ENCODE results near the gene MET. TPM values are rescaled to one million over a fixed set of nuclear protein-coding genes. Genes with fewer than 3 reads are reported as not detected.

The MET gene
- total and polyA plus RNA-seq, 2 donors (not counting 3 experiments of a cell fraction or from before 2014, with no cell fraction given): 21.1 to 44.5 TPM

DNA sequence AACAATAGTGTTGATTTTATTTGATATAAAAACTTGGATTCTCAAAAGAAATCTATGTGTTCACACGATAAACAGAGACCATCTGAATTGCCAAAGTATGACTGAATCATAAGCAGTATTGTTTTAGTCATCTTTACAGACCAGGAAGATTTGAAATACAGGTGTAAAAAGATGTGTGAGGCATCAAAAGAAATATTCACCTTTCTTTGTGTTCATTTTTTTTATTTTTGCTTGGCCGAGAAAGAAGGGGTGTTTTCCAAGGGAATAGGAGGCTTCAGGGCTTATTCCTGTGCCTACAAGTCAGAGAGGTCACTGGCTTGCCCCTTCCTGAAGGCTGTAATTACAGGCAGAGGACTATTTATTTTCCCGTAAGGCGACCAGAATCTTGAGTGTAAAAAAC, 37.3 kb downstream of the MET start:
- ChIA-PET POLR2A (no interaction called here), CTCF (no interaction called here)
- dilution Hi-C loops (cut with MboI; ENCODE audit: extremely low pct_ligation_motif_present, low sequenced_read_pairs) (no loop called here), intact Hi-C loops (cut with micrococcal nuclease) (no loop called here)
- TF ChIP-seq, protein P1, sequence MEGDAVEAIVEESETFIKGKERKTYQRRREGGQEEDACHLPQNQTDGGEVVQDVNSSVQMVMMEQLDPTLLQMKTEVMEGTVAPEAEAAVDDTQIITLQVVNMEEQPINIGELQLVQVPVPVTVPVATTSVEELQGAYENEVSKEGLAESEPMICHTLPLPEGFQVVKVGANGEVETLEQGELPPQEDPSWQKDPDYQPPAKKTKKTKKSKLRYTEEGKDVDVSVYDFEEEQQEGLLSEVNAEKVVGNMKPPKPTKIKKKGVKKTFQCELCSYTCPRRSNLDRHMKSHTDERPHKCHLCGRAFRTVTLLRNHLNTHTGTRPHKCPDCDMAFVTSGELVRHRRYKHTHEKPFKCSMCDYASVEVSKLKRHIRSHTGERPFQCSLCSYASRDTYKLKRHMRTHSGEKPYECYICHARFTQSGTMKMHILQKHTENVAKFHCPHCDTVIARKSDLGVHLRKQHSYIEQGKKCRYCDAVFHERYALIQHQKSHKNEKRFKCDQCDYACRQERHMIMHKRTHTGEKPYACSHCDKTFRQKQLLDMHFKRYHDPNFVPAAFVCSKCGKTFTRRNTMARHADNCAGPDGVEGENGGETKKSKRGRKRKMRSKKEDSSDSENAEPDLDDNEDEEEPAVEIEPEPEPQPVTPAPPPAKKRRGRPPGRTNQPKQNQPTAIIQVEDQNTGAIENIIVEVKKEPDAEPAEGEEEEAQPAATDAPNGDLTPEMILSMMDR (IDR thresholded peaks at IDR 0.05; ENCODE audit: extremely low read depth in 1 of 2, insufficient read depth in 1 of 2, low read depth in 1 of 2, low read length in 2 of 2): no peak
- no peak for TF ChIP-seq GATA2 (IDR thresholded peaks at IDR 0.05; ENCODE audit: insufficient read depth, insufficient read length, low read depth, low read length)
- no peak for TF ChIP-seq FOS (IDR thresholded peaks at IDR 0.05; ENCODE audit: borderline replicate concordance, insufficient read depth, low read length)
- TF ChIP-seq POLR2A (IDR thresholded peaks at IDR 0.05; ENCODE audit: low read depth, low read length): no peak
- TF ChIP-seq, protein P2, sequence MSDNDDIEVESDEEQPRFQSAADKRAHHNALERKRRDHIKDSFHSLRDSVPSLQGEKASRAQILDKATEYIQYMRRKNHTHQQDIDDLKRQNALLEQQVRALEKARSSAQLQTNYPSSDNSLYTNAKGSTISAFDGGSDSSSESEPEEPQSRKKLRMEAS (IDR thresholded peaks at IDR 0.05; ENCODE audit: insufficient read depth, insufficient read length): no peak
- no peak for TF ChIP-seq EZH2 (IDR thresholded peaks at IDR 0.05; ENCODE audit: borderline replicate concordance, low read depth, low read length, severe bottlenecking)
- H3K9ac ChIP-seq (replicated peaks; ENCODE audit: extremely low read depth, insufficient read depth, low read length): no peak overlapping the region
- H3K36me3 ChIP-seq (ENCODE audit: control insufficient read depth in 2 of 2, extremely low read depth in 1 of 2, insufficient read depth in 2 of 2, low read length in 2 of 2): no peaks in the 10 kb centered on the region
- no peaks in the 10 kb centered on the region for H3K9me3 ChIP-seq (replicated peaks; ENCODE audit: control insufficient read depth, insufficient read depth, low read length)
- no peak overlapping the region for H3K4me2 ChIP-seq (ENCODE audit: insufficient read depth, low read length)
- H3K4me3 ChIP-seq (replicated peaks in 1 of 3; ENCODE audit: insufficient read depth in 1 of 3, low read depth in 1 of 3, low read length in 3 of 3): no peak overlapping the region
- BruUV-seq (replicated peaks): no TSS peak
- H3K79me2 ChIP-seq (ENCODE audit: control insufficient read depth, insufficient read depth, low read length): peaks cover 37% of the 10 kb centered on the region
- no peaks in the 10 kb centered on the region for H4K20me1 ChIP-seq (replicated peaks; ENCODE audit: control insufficient read depth, extremely low read depth, insufficient read depth, low read length)
- FAIRE-seq: no peak
- no peak overlapping the region for H2AFZ ChIP-seq (ENCODE audit: low read depth, low read length)
- no peaks in the 10 kb centered on the region for H3K27me3 ChIP-seq (ENCODE audit: control insufficient read depth in 2 of 2, insufficient read depth in 2 of 2, low read length in 2 of 2)
- peaks cover 42% of the 10 kb centered on the region for H3K4me1 ChIP-seq (ENCODE audit: control insufficient read depth, extremely low read depth, insufficient read depth, low read length)
- DNase-seq (ENCODE audit: low read depth, low spot score): no peak
- H3K27ac ChIP-seq (ENCODE audit: insufficient read depth, low read depth, low read length): no peak overlapping the region
- H3K9me1 ChIP-seq (replicated peaks; ENCODE audit: control insufficient read depth, extremely low read depth, insufficient read depth, low read length): no peaks in the 10 kb centered on the region

All from endothelial cell of umbilical vein (primary cell).